ENCODE measurements around the gene SLC10A2. TPM values are rescaled to one million over a fixed set of nuclear protein-coding genes. Genes with fewer than 3 reads are reported as not detected.

SLC10A2 gene
- total and polyA plus RNA-seq, 12 donors = not detected

GRCh38 chr13:103081435-103081834, 15.2 kb upstream of the SLC10A2 start:
- ATAC-seq (no peak), DNase-seq (no peak)
- TF ChIP-seq CTCF (IDR thresholded peaks at IDR 0.05) = no peak
- H3K4me3 ChIP-seq = no peak overlapping the region
- H3K27ac ChIP-seq = no peak overlapping the region
- H3K9me3 ChIP-seq = no peaks in the 10 kb centered on the region
- no peaks in the 10 kb centered on the region for H3K27me3 ChIP-seq
- intact Hi-C loops (cut with DNase I) = no loop called here
- 72 to 80% methylated on average over 2 of the region's 2 CpGs for WGBS, 2 donors
- no peaks in the 10 kb centered on the region for H3K36me3 ChIP-seq
- H3K4me1 ChIP-seq = no peaks in the 10 kb centered on the region

- no peak for DNase-seq
- H3K4me3 ChIP-seq = no peak overlapping the region
- H3K36me3 ChIP-seq = no peaks in the 10 kb centered on the region
- H3K9me3 ChIP-seq = no peaks in the 10 kb centered on the region
- ATAC-seq = no peak
- WGBS, 2 donors = 75 to 84% methylated on average over 5 of the region's 5 CpGs
- intact Hi-C loops (cut with DNase I) = no loop called here
- no peaks in the 10 kb centered on the region for H3K4me1 ChIP-seq
- no peak overlapping the region for H3K27ac ChIP-seq
- no peak for TF ChIP-seq CTCF (IDR thresholded peaks at IDR 0.05)
- no peaks in the 10 kb centered on the region for H3K27me3 ChIP-seq
These were observed 11.9 kb upstream of the SLC10A2 start for GRCh38 chr13:103078158-103078557.

- Histone ChIP-seq H3K27ac (no peak overlapping the region), H3K27me3 (no peaks in the 10 kb centered on the region), H3K4me1 (no peaks in the 10 kb centered on the region), H3K36me3 (no peaks in the 10 kb centered on the region), H3K4me3 (no peak overlapping the region), H3K9me3 (no peaks in the 10 kb centered on the region)
- DNase-seq (no peak), ATAC-seq (no peak)
- intact Hi-C loops (cut with DNase I) = no loop called here
- WGBS, 2 donors = 100% methylated on average over 1 of the region's 1 CpG
- TF ChIP-seq CTCF (IDR thresholded peaks at IDR 0.05) = no peak
These were observed 2.6 kb upstream of the SLC10A2 start for GRCh38 chr13:103068836-103069235.

- WGBS, 2 donors = 63 to 68% methylated on average over 7 of the region's 7 CpGs
- H3K27ac ChIP-seq = no peak overlapping the region
- no peaks in the 10 kb centered on the region for H3K9me3 ChIP-seq
- no peaks in the 10 kb centered on the region for H3K36me3 ChIP-seq
- intact Hi-C loops (cut with DNase I) = no loop called here
- no peak for TF ChIP-seq CTCF (IDR thresholded peaks at IDR 0.05)
- H3K4me1 ChIP-seq = no peaks in the 10 kb centered on the region
- ATAC-seq = no peak
- no peaks in the 10 kb centered on the region for H3K27me3 ChIP-seq
- DNase-seq = no peak
- no peak overlapping the region for H3K4me3 ChIP-seq
These were observed 1.7 kb upstream of the SLC10A2 start for GRCh38 chr13:103067751-103068555.

Measured in heart right ventricle (tissue), 16 donors.